Measurements from ENCODE around the gene STEAP1B. TPM values are rescaled to one million over a fixed set of nuclear protein-coding genes. Genes with fewer than 3 reads are reported as not detected.

STEAP1B gene
- total RNA-seq, 2 experiments from 2014 or later: 0.69 to 2.1 TPM

DNA sequence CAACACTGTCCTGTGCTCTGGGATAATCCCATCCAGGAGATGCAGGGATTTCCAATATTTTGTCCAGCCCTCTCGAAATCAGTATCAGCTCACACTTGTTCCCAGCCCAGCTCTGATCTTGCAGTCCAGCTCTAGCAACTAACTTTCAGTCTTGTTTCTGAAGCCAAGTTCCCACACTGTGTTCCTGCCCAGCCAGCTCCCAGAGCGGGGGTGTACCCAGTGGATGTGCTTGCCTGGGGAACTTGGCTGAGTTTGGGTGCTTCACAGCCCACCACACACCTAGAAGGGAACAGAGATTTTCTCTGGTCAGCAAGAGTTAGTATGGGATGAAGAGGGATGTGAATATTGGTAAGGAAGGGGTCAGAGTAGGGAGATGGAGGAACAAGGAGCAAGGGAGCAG, 85.6 kb downstream of the STEAP1B start:
- H3K4me1 ChIP-seq (ENCODE audit: insufficient read depth, low read length, poor library complexity, severe bottlenecking): peaks cover 9% of the 10 kb centered on the region
- H3K36me3 ChIP-seq (ENCODE audit: insufficient read depth, low read length): no peaks in the 10 kb centered on the region
- no peak overlapping the region for H3K4me3 ChIP-seq (ENCODE audit: low read depth, low read length, poor library complexity, severe bottlenecking)
- POLR2A ChIA-PET: interaction anchor here (2.0 kb wide), 1 partner anchor 10 kb away, joined by 8 read pairs; no protein-coding TSS in a partner anchor
- no peak overlapping the region for H3K27ac ChIP-seq (ENCODE audit: low read depth, low read length, poor library complexity, severe bottlenecking)
- H4K20me1 ChIP-seq (ENCODE audit: insufficient read depth, low read length): no peaks in the 10 kb centered on the region
- intact Hi-C loops (cut with micrococcal nuclease; ENCODE audit: unreplicated experiment): no loop called here
- no peak overlapping the region for H2AFZ ChIP-seq (ENCODE audit: low read length)
- H3K79me2 ChIP-seq (ENCODE audit: insufficient read depth, low read depth, low read length): no peaks in the 10 kb centered on the region
- H3K9me3 ChIP-seq (ENCODE audit: low read length): no peaks in the 10 kb centered on the region
- TF ChIP-seq, protein P1, sequence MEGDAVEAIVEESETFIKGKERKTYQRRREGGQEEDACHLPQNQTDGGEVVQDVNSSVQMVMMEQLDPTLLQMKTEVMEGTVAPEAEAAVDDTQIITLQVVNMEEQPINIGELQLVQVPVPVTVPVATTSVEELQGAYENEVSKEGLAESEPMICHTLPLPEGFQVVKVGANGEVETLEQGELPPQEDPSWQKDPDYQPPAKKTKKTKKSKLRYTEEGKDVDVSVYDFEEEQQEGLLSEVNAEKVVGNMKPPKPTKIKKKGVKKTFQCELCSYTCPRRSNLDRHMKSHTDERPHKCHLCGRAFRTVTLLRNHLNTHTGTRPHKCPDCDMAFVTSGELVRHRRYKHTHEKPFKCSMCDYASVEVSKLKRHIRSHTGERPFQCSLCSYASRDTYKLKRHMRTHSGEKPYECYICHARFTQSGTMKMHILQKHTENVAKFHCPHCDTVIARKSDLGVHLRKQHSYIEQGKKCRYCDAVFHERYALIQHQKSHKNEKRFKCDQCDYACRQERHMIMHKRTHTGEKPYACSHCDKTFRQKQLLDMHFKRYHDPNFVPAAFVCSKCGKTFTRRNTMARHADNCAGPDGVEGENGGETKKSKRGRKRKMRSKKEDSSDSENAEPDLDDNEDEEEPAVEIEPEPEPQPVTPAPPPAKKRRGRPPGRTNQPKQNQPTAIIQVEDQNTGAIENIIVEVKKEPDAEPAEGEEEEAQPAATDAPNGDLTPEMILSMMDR (conservative IDR thresholded peaks at IDR 0.05; ENCODE audit: low read length): no peak
- TF ChIP-seq EZH2phosphoT487 (IDR thresholded peaks at IDR 0.05; ENCODE audit: borderline replicate concordance, low read depth, low read length): no peak
- no peaks in the 10 kb centered on the region for H3K9me2 ChIP-seq (ENCODE audit: insufficient read depth, low read length)
- DNase-seq (ENCODE audit: low spot score): no peak
- no peak overlapping the region for H3K4me2 ChIP-seq (ENCODE audit: low read length)
- CTCF ChIA-PET (ENCODE audit: unreplicated experiment): no interaction called here
- no TSS peak for BruUV-seq (replicated peaks)

DNA sequence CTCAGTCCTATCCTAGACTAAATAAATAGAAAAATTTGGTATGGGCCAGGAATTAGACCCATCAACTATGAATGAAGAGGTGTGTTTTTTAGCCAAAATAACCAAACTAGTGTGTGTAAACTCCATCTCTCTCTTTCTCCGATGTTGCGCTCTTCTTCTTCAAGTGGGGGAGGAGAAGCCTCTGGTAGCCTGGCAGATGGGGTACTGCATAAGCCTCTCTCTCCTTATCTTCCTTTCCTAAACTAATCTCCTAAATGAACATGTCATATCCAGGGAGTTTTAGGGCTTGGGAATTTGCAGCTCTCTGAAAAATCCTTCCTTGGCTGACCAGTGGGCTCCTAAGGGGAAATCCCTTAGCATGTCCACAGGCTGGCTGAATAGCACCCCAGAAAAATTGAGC, 86.8 kb downstream of the STEAP1B start:
- no peak overlapping the region for H3K27ac ChIP-seq (ENCODE audit: low read depth, low read length, poor library complexity, severe bottlenecking)
- H2AFZ ChIP-seq (ENCODE audit: low read length): no peak overlapping the region
- BruUV-seq (replicated peaks): no TSS peak
- intact Hi-C loops (cut with micrococcal nuclease; ENCODE audit: unreplicated experiment): no loop called here
- POLR2A ChIA-PET: interaction anchor here (2.3 kb wide), 1 partner anchor 10 kb away, joined by 6 read pairs; no protein-coding TSS in a partner anchor
- DNase-seq (ENCODE audit: low spot score): no peak
- peaks cover 7% of the 10 kb centered on the region for H3K4me1 ChIP-seq (ENCODE audit: insufficient read depth, low read length, poor library complexity, severe bottlenecking)
- TF ChIP-seq EZH2phosphoT487 (IDR thresholded peaks at IDR 0.05; ENCODE audit: borderline replicate concordance, low read depth, low read length): no peak
- TF ChIP-seq, protein P1 (conservative IDR thresholded peaks at IDR 0.05; ENCODE audit: low read length): no peak
- CTCF ChIA-PET (ENCODE audit: unreplicated experiment): no interaction called here
- H3K4me3 ChIP-seq (ENCODE audit: low read depth, low read length, poor library complexity, severe bottlenecking): no peak overlapping the region
- no peaks in the 10 kb centered on the region for H3K9me3 ChIP-seq (ENCODE audit: low read length)
- H4K20me1 ChIP-seq (ENCODE audit: insufficient read depth, low read length): no peaks in the 10 kb centered on the region
- no peaks in the 10 kb centered on the region for H3K79me2 ChIP-seq (ENCODE audit: insufficient read depth, low read depth, low read length)
- H3K4me2 ChIP-seq (ENCODE audit: low read length): no peak overlapping the region
- H3K9me2 ChIP-seq (ENCODE audit: insufficient read depth, low read length): no peaks in the 10 kb centered on the region
- H3K36me3 ChIP-seq (ENCODE audit: insufficient read depth, low read length): no peaks in the 10 kb centered on the region

DNA sequence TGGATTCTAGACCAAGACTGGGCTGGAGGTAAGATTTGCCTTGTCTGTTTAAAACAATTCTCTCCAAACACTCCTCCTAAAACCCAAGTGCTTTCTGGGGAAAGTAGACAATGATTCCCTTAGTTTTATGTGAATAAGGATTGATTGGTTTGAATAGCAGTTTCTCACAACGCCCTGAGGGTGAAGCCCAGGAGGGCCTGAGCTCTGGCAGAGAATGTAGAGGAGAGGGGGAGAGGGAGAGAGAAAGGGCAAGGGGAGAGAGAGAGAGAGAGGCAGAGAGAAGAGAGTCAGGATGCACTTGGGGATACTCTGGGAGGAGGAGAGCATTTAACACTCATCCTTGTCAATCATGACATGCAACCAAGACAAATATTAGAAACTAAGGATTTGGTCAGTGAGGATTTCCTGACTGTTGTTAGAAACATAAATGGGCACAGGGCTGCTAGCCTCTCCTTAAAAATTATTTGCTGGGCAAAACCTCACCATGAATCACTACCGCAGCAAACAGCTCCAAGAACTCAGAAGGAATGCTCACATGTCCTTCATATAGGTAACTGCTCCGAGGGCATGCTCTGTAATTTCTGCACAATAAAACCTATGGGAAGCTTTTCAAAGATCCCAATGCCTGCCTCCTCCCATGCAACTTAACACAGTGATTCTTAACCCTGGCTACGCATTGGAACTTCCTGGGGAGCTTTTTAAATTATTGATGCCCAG, 87.9 kb downstream of the STEAP1B start:
- H3K9me3 ChIP-seq (ENCODE audit: low read length): no peaks in the 10 kb centered on the region
- DNase-seq (ENCODE audit: low spot score): no peak
- no peak overlapping the region for H3K4me3 ChIP-seq (ENCODE audit: low read depth, low read length, poor library complexity, severe bottlenecking)
- POLR2A ChIA-PET: interaction anchor here (1.0 to 2.3 kb wide), 3 partner anchors 9 to 109 kb away, joined by 6 to 7 read pairs (median 6); no protein-coding TSS in a partner anchor
- TF ChIP-seq, protein P1 (conservative IDR thresholded peaks at IDR 0.05; ENCODE audit: low read length): no peak
- TF ChIP-seq EZH2phosphoT487 (IDR thresholded peaks at IDR 0.05; ENCODE audit: borderline replicate concordance, low read depth, low read length): no peak
- H3K4me2 ChIP-seq (ENCODE audit: low read length): no peak overlapping the region
- no peaks in the 10 kb centered on the region for H3K9me2 ChIP-seq (ENCODE audit: insufficient read depth, low read length)
- H3K27ac ChIP-seq (ENCODE audit: low read depth, low read length, poor library complexity, severe bottlenecking): no peak overlapping the region
- no peak overlapping the region for H2AFZ ChIP-seq (ENCODE audit: low read length)
- BruUV-seq (replicated peaks): no TSS peak
- CTCF ChIA-PET (ENCODE audit: unreplicated experiment): interaction anchor here (0.6 kb wide), 1 partner anchor 63 kb away, joined by 4 read pairs; no protein-coding TSS in a partner anchor
- no peaks in the 10 kb centered on the region for H3K79me2 ChIP-seq (ENCODE audit: insufficient read depth, low read depth, low read length)
- intact Hi-C loops (cut with micrococcal nuclease; ENCODE audit: unreplicated experiment): no loop called here
- H4K20me1 ChIP-seq (ENCODE audit: insufficient read depth, low read length): no peaks in the 10 kb centered on the region
- H3K36me3 ChIP-seq (ENCODE audit: insufficient read depth, low read length): no peaks in the 10 kb centered on the region
- peaks cover 7% of the 10 kb centered on the region for H3K4me1 ChIP-seq (ENCODE audit: insufficient read depth, low read length, poor library complexity, severe bottlenecking)
